ENCODE measurements around the gene PSME4.

The PSME4 gene

Small RNA genes lying within 50 kb of the gene (microRNA-seq; reads per million reads assigned to microRNA genes)
- gene MIR3682: 2.1 reads per million
